Stimulated activated CD4-positive, alpha-beta T cell treated with anti-CD3 and anti-CD28 coated beads, Interleukin-2, amount 100 ng/mL, for 4 hours (primary cell): ENCODE results near the gene ARRDC3.
"Not testable (repeated sequence)": the region's sequence is repeated elsewhere in the genome, so short reads cannot be mapped to it uniquely, and the experiment has no call there.

Source experiments
- DNase-seq: peaks from one replicate; pipeline ENCODE4 v3.0.0-alpha.2; 2020; ENCODE audit warnings: low read depth

The ARRDC3 gene, protein sequence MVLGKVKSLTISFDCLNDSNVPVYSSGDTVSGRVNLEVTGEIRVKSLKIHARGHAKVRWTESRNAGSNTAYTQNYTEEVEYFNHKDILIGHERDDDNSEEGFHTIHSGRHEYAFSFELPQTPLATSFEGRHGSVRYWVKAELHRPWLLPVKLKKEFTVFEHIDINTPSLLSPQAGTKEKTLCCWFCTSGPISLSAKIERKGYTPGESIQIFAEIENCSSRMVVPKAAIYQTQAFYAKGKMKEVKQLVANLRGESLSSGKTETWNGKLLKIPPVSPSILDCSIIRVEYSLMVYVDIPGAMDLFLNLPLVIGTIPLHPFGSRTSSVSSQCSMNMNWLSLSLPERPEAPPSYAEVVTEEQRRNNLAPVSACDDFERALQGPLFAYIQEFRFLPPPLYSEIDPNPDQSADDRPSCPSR

GRCh38 chr5:91383027-91383955 is at the start of gene ARRDC3:
TSS of gene ARRDC3 (minus strand) at chr5:91383317. CDS start at chr5:91383092, 225 bp downstream.
- DNase-seq = peak; percentile 91

DNA sequence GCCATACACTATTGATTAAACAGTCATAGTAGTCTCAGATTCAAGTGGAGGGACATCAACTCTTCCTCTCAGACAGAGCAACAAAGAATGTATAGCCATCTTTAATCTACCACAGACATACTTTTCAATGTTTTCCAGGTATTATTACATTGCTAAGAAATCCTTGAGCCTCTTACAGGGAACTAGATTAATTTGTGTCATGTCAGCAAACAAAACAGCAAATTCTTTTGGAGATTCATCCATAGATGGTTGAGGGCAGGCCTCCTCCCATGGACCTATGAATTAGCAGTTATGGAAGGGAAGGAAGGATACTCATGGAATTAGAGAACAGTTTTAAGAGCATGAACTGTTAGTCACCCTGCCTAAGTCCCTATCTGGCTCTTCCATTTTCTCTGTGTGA is 47.8 kb upstream of the ARRDC3 start:
- DNase-seq = no peak

- DNase-seq = no peak
Observed at GRCh38 chr5:91424638-91425436, 41.7 kb upstream of the ARRDC3 start.

GRCh38 chr5:91423871-91424270 is 40.8 kb upstream of the ARRDC3 start:
- no peak for DNase-seq

GRCh38 chr5:91420879-91421278 is 37.8 kb upstream of the ARRDC3 start:
- DNase-seq = no peak

DNA sequence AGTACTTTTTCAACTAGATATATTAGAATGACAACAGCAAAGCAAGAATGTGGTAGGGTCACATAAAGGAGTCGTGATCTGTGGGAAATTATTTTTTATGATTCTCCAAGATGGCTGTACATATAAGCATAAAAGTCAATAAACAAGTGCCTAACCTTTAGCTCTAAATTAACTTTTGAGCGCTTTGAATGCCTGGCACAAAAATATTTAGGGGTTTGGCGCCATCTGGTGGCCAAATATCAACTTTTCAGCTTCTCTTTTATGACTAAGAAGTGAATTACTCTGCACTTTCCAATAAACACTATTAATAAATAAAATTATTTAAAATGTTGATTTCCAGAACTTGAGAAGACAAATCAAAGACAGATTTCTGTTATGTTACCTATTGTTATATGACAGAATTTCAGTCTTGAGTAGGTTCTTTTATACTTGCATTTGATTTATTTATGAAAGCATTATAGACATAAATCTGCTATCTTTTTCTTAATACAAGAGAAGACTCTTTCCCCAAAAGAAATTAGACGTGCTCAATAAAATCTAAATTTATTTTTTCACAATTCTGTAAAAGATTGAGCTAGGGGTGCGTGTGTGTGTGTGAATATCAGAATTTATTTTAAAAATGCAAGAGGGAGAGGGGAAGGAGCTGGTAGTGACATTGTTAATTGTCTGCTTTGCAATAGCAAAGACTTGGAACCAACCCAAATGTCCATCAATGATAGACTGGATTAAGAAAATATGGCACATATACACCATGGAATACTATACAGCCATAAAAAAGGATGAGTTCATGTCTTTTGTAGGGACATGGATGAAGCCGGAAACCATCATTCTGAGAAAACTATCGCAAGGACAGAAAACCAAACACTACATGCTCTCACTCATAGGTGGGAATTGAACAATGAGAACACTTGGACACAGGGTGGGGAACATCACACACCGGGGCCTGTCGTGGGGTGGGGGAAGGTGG is 36.7 kb upstream of the ARRDC3 start:
- DNase-seq = peak; percentile 50

GRCh38 chr5:91419136-91419535 is 36.0 kb upstream of the ARRDC3 start:
- DNase-seq = no peak

DNA sequence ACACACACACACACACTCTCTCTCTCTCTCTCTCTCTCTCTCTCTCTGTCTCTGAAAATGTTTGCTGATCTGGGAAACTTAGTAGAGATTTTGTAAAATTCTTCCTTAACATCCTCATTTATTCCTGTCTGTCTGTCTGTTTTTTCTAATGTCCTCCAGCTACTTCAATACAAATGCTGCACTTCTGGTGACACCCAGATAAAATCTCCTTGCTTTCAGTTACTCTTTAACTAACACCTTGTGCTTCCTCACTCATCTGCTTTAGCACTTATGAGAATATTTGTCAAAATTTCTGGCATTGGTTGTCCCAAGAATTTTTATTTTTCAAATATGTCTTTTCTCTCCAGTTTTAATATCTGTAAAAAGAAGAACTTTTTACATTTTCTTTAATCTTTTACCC is 35.0 kb upstream of the ARRDC3 start:
- DNase-seq = no peak

GRCh38 chr5:91417219-91417618 is 34.1 kb upstream of the ARRDC3 start:
- no peak for DNase-seq

DNA sequence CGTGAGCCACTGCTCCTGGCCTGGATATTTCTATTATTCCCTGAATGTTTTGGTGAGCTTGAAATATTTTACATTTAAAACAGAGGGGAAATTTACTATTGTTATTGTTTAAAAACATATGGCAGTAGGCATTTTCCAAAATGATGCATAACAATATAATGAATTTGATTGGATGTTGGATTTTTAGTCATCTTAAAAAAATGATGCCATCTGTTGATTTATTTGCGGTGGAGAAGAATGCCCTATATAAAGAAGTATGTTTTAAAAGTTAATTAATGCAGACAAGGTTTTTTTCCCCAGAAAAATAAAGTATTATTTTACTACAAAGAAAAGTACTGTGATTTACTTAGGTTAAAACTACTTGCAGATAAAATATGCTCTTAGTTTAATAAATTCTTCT is 33.4 kb upstream of the ARRDC3 start:
- no peak for DNase-seq

GRCh38 chr5:91409304-91409703 is 26.2 kb upstream of the ARRDC3 start:
- DNase-seq = no peak

DNA sequence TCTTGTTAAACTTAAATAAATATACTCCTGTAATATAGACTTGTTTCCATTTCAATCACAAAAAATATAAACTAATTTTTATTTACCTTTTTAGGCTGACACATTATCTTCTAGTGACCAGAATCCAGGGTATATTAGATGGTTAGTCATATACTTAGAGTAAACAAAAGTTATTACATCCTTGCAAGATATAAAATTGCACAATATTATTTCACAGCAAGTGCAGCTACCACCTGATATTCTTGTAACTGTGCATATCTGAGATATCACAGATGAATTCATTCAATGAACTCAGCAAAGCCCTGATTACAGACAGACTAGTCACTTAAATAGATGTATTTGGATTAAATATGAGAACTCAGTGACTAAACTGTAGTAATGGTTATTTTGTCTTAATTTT is 25.6 kb upstream of the ARRDC3 start:
- DNase-seq = no peak

DNA sequence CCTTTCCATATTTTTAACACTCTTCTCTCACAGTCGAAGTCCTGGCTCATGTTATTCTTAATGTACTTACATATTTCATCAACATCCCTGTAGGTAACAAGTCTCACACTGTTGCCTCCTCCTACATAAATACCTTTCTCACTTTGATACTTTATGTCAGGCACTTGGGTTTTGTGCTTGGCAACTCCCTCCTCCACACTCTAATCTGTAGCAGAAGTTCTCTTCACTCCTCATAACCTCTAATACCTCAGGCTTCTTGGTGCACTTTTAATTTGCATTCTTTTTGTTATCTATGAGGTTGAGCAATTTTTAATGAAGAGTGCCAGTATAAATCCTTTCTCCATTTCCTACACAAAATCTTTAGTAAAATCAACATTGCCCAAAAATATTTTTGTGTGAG is 24.1 kb upstream of the ARRDC3 start:
- no peak for DNase-seq

- DNase-seq = no peak
Observed at GRCh38 chr5:91403438-91403837, 20.3 kb upstream of the ARRDC3 start.

DNA sequence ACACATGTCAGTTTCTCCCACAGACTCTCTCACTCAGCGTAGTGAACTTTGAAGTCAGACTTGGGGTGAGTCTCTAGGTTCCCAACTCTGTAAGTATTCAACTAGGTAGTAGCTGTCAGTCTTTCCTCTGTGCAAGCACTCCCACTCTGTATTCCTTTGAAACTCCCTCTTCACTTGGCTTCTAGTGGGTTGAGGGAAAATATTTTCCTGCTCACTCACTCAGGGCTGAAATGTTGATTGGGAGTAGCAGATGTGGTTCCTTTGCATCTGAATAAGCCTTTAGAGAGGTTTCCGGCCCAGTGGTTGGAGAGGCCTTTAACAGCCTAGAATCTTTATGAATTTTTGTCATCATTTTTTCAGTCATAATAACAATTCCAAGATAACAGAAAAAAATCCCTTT is 18.1 kb upstream of the ARRDC3 start:
- DNase-seq = no peak

- no peak for DNase-seq
Observed at GRCh38 chr5:91397791-91398190, 14.7 kb upstream of the ARRDC3 start.

DNA sequence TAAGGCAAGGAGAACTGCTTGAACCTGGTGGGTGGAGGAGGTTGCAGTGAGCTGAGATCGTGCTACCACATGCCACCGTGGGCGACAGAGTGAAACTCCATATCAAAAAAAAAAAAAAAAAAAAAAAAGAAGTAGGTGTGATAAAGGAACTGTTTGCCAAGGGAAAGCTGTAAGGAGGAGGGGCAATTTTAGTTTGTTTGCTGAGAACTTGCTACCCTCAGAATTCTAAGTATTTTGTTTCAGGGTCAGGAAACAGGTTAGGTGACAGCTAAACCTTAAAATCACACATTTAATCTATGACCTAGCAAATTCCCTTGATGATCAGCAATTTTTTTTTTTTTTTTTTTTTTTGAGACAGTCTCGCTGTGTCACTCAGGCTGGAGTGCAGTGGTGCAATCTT is 7.2 kb upstream of the ARRDC3 start:
- no peak for DNase-seq

GRCh38 chr5:91389555-91389954 is 6.4 kb upstream of the ARRDC3 start:
- not testable (repeated sequence) for DNase-seq

GRCh38 chr5:91388362-91388761 is 5.2 kb upstream of the ARRDC3 start:
- DNase-seq = no peak

GRCh38 chr5:91386120-91386519 is 3.0 kb upstream of the ARRDC3 start:
- DNase-seq = no peak

DNA sequence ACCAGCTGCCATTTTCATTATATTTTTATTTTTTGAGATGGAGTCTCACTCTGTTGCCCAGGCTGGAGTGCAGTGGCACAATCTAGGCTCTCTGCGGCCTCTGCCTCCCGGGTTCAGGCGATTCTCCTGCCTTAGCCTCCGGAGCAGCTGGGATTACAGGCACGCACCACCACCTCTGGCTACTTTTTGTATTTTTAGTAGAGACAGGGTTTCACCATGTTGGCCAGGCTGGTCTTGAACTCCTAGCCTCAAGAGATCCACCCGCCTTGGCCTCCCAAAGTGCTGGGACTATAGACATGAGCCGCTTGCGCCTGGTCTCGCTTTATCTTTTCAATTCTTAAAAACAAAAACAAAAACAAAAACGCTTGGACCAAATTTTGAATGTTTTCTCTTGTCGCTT is 2.5 kb upstream of the ARRDC3 start:
- not testable (repeated sequence) for DNase-seq
